Peyer's patch (tissue), 4 donors: Measurements from ENCODE around the gene ABCD1.

Experiments
- POLR2A ChIP-seq, 2 donors: fragments of 450-650 bp; IDR thresholded peaks; one replicate each; pipeline ENCODE4 v1.5.1; 2017; ENCODE audit warnings: antibody characterized with exemption in 2 of 2, mild to moderate bottlenecking in 2 of 2, moderate library complexity in 2 of 2
- TF ChIP-seq, protein P1 (sequence below), 6 experiments: fragments of 450-650 bp in 4 of 6; fragments of 200-600 bp in 2 of 6; sonication (generic) in 1 of 6; IDR thresholded peaks; one replicate each; pipeline ENCODE4 v1.5.1; 2017 to 2019; ENCODE audit warnings: antibody characterized with exemption in 6 of 6, mild to moderate bottlenecking in 3 of 6, moderate library complexity in 1 of 6

DNA sequence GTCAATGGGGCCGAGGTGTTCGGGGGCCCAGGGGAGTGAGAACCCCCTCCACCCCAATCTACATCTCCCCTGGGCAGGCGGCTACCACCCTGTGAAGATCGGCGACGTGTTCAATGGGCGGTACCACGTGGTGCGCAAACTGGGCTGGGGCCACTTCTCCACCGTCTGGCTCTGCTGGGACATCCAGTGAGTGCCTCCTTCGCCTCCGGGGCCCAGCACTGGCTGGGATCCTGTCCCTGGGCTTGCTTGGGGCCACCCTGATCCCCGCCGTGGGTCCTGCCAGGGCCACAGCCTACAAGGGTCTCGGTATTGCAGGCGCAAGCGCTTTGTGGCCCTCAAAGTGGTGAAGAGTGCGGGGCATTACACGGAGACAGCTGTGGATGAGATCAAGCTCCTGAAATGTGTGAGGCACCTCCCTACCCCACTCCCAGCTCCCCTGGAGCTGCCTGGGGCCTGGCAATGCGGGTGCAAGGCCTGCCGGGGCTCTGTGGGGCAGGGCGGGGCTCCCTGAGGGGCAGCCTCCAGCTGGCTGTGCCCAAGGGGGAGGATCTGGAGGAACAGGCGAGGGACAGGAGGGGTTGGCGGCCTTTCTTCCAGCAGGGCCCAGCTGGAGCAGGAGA, 56.9 kb downstream of the ABCD1 start:
- TF ChIP-seq, protein P1, sequence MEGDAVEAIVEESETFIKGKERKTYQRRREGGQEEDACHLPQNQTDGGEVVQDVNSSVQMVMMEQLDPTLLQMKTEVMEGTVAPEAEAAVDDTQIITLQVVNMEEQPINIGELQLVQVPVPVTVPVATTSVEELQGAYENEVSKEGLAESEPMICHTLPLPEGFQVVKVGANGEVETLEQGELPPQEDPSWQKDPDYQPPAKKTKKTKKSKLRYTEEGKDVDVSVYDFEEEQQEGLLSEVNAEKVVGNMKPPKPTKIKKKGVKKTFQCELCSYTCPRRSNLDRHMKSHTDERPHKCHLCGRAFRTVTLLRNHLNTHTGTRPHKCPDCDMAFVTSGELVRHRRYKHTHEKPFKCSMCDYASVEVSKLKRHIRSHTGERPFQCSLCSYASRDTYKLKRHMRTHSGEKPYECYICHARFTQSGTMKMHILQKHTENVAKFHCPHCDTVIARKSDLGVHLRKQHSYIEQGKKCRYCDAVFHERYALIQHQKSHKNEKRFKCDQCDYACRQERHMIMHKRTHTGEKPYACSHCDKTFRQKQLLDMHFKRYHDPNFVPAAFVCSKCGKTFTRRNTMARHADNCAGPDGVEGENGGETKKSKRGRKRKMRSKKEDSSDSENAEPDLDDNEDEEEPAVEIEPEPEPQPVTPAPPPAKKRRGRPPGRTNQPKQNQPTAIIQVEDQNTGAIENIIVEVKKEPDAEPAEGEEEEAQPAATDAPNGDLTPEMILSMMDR (IDR thresholded peaks at IDR 0.05) = no peak
- TF ChIP-seq POLR2A (IDR thresholded peaks at IDR 0.05) = no peak
